Frontal cortex (tissue), 4 donors: ENCODE data around the gene HCFC1. TPM values are rescaled to one million over a fixed set of nuclear protein-coding genes. Genes with fewer than 3 reads are reported as not detected.
"Not testable (repeated sequence)": the region's sequence is repeated elsewhere in the genome, so short reads cannot be mapped to it uniquely, and the experiment has no call there.

ENCODE experiments used
- DNase-seq, 2 donors: peaks; one replicate each; pipeline ENCODE4 v3.0.0; 2012; ENCODE audit warnings: low spot score in 2 of 2
- FAIRE-seq: peaks from 2 replicates; lab custom pipeline; 2012; peaks lifted over from hg19 to GRCh38; lab: Jason Lieb, UNC
- total RNA-seq: library from RNA; depleted of rRNA; stranded (reverse); fragments of >200 nt; gene quantifications from one replicate; pipeline ENCODE4 v1.2.3, GENCODE V29; 2014
- donor health status: control.
- donor health status: control.
- donor health status: control.

The HCFC1 gene
- total RNA-seq, 1 donor from 2014 or later: 9.4 TPM

DNA sequence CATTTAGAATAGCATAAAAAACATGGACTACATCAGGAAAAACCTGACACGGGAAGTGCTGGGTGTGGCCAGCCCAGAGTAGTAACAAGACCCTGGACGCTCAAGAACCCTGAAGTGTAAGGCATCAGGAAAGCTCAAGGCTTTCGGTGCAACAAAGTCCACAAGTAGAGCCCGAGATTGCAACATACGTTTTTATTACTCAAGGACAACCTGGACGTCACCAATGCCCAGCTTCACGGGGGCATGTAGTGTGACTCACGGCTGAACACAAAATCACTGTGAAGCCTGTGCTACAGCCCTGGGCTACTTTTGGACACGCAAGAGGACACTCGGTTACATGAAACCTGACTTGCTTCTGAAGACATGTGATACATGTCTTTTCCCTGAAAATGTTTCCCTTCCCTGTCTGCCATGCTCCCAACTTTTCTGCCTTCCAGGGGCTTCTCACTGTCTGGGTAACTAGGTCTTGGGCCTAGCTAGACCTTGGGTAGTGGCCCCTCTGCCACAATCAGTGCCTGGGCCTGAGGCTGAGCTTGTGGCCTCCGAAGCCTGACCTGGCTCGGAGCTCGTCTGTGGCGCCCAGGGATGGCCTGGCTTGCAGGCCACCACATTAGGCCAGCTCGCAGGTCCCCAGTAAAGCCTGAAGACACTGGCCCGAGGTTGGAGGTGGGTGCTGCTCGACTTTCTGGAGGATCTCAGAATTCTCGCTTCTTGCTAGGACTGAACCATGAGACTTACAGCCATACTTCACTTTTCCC lies 38.9 kb upstream of the HCFC1 start:
- no peak for DNase-seq
- FAIRE-seq: no peak

DNA sequence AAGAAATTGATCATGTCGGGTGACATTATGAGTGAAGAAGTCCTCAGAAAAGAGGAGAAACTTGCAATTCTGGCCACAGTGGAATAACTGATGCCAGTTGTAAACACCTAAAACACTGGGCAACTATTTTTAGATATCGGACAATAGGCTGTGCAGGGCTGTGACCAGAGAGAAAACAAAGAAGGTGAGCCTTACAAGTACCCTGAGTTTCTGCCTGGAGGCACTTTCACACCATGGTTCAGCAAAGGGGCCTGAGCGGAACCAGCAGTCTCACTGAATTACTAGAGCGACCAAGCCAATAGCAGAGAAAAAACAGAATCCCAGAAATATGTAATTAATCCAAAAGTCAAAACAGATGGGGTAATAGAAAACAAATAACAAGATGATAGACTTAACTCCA lies 36.9 kb upstream of the HCFC1 start:
- FAIRE-seq (no peak), DNase-seq (no peak)

DNA sequence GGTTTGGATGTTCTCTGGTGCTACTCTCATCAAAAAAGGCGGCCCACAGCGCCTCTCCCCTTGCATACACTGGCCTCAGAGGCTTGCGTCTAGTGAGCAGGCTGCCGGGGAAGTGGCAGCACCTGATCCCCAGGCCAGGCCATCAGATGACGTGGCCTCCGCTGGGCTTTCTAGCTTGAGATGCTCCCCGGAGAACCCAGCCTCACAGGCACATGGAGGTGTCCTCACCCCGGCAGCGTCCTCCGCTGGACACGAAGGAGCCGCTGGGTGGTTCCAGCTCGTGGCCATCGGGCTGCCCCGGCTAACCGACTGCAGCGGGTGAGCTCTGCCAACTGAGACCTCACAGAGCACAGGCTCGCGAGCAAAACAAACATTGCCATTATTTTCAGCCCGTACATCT lies 35.3 kb upstream of the HCFC1 start:
- FAIRE-seq: no peak
- no peak for DNase-seq

DNA sequence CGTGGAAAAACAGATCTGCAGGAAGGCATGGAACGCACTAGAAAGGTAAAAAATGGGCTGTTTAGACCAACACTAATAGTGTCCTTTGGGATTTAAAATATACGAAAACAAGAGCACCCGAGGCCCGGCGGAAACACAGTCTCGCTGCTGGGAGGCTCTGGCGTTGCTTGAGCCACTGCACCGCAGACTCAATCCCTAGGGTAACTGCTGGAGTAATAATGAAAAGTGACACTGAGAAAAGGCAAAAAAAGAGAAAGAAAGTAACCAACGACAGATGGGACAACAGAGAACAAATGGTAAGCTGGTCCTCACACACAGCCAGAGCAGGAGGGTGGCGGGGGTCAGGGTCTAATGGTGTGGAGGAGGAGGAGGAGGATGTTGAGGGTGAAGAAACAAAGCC lies 32.7 kb upstream of the HCFC1 start:
- FAIRE-seq: no peak
- no peak for DNase-seq

DNA sequence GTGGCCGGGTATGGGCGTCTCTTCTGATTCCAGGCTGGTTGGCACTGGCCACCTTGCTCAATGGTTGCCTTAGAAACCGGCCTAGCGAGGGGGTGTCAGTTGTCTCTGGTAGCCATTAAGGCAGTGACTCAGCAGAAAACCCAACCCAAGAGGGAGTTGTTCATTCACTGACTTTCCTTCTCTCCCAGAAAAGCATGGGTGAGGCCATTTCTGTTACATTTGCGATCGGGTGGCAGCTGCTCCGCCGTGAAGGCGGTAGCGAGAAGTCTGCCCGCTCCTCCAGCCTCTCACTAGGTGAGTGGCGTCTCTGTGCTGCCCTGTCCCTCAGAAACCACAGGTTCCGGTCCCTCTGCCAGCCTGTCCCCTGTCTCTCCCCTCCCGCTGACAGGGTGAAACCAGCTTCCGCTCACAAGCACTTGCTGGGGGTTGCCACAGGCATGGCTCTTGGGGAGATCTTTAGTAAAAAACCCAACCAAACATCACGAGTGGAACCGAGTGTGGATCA lies 30.6 kb upstream of the HCFC1 start:
- FAIRE-seq: no peak
- DNase-seq: no peak

DNA sequence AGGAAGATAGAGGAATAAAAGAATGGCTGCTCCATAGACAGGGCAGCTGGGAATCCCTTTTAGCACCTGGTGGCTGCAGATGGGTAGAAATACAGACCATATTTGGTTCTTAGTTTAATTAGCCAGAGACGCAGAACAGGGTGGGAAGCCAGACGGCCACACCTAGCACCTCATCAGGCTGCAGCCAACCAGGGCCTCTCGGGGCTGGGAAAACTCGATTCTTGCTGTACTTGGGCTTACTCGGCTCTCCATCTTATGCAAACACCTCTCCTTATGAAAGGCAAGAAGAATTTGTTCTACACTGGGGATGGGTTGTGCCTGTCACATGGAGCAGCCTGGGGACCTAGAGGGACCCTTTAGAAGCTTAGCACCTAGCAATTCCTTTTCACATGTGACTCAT lies 28.4 kb upstream of the HCFC1 start:
- FAIRE-seq (no peak), DNase-seq (no peak)

DNA sequence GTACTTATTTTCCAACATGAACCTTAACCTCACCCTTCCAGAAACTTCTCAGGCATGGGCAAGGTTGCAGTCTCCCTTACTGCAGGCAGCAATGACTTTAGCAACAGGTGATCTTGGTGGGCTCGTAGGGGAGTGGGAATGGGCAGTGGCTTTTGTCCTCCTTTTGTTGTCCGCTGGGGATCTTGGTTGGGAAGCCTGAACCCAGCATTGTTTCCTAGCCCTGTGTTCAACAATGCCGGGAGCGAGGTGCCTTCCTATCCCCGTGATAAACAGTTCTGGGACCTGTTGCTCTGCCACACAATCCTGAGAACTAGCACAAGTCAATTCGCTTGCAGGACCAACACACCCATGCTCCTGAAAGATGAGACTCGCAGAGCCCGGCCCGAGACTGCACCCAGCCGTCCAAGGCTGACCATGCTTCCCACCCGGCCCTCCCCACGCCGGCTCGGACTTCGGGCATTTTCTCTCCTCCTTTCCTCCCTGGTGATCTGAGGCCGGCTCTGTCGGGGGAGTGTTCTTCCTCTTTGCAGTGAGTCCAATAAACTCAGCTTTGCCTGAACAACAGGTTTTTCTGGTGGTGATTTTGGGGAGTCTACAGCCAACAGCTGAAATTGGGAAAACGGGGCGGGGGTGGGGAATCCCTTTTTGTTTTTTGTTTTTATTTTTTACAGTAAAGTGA lies 27.9 kb upstream of the HCFC1 start:
- DNase-seq (no peak), FAIRE-seq (no peak)

DNA sequence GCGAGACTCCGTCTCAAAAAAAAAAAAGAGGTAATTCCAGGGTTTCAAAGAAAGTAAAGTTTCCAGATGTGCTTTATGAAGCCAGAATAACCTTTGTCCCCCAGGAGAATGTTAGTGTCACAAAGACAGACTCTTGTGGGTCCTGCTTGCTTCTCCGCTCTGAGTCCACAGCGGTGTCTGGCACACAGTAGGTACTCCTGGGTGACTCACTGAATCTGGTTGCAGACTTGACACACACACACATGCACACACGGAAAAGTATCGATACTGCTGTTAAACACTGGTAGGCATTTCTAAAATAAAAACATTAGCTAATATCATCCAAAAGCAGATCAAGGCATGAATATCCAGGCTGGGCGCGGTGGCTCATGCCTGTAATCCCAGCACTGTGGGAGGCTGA lies 23.9 kb upstream of the HCFC1 start:
- no peak for FAIRE-seq
- no peak for DNase-seq

DNA sequence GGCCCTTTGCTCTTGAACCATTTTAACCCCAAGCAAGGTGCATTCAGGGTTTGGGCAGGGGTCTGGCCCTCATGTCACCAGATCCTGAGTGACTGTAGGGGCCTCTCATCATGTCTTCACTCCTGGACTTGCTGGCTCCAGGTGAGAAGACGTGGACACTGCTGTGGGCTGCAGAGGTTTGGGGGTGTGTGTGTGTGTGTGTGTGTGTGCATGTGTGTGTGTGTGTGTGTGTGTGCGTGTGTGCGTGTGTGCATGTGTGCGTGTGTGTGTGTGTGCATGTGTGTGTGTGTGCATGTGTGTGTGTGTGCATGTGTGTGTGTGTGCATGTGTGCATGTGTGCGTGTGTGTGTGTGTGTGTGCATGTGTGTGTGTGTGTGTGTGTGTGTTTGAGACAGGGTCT lies 22.8 kb upstream of the HCFC1 start:
- DNase-seq, FAIRE-seq: not testable (repeated sequence)

DNA sequence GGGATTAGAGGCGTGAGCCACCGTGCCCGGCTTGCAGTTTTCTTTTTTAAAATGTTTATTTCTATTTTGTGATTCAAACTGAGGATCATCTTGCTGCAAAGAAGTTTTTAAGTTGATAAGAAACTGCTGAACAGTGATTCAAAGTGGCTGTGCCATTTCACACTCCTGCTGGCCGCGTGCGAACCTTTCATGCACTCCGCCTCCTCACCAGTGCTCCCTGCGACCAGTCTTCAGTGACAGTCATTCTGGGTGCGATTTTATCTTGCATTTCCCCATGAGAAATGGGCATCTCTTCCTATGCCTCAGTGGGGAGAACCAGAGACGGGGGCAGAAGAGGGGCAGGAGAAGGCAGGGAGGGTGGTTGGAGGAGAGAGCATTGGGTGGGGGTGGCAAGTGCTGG lies 22.4 kb upstream of the HCFC1 start:
- FAIRE-seq (no peak), DNase-seq (no peak)

DNA sequence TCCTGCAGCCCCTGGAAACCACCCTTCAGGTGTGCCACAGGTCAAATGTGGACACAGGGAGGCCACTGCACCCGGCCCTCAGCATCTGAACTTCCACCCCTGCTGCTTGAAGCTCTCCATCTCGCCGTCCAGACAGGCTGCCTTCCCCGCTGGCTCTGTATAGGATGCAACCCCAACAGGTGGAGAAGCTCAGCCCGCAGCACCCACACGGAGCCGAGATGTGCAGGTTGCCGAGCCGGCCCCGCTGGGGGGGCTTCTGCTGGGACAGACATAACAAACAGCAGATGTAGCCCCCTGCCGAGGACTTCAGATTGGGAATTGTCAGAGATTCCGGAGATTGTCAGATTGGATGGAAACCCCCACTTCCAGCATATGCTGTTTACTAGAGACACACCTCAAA lies 21.5 kb upstream of the HCFC1 start:
- no peak for FAIRE-seq
- no peak for DNase-seq

DNA sequence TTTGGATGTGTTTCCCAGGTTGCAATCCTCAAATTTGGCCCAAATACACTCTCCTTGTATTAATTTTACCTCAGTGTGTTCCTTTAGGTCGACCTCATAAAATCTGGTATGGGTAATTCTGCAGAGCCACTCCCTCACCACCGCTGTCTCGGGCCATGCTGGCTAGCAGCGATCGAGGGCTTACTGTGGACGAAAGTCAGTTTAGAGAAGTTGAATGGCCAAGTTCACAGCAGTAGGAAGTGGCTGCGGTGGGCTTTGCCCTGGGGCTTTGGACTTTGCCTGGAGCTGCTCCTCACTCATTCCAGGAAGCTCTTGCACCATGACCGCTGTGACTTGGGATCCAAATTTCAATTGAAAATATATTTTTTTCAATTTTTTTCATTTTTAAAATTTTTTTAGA lies 20.6 kb upstream of the HCFC1 start:
- no peak for DNase-seq
- FAIRE-seq: no peak

DNA sequence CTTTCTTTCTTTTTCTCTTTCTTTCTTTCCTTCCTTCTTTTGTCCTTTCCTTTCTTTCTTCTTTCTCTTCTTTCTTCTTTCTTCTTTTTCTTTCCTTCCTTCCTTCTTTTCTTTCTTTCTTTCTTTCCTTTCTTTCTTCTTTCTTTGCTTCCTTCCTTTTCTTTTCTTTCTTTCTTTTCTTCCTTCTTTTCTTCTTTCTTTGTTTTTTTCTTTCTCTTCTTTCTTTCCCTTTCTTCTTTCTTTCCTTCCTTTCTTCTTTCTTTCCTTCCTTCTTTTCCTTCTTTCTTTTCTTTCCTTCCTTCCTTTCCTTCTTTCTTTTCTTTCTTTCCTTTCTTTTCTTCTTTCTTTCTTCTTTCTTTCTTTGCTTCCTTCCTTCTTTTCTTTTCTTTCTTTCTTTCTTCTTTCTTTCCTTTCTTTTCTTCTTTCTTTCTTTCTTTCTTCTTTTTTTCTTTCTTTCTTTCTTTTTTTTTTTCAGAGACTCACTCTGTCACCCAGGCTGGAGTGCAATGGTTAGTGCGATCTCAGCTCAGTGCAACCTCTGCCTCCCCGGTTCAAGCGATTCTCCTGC lies 19.5 kb upstream of the HCFC1 start:
- DNase-seq (no peak), FAIRE-seq (no peak)

DNA sequence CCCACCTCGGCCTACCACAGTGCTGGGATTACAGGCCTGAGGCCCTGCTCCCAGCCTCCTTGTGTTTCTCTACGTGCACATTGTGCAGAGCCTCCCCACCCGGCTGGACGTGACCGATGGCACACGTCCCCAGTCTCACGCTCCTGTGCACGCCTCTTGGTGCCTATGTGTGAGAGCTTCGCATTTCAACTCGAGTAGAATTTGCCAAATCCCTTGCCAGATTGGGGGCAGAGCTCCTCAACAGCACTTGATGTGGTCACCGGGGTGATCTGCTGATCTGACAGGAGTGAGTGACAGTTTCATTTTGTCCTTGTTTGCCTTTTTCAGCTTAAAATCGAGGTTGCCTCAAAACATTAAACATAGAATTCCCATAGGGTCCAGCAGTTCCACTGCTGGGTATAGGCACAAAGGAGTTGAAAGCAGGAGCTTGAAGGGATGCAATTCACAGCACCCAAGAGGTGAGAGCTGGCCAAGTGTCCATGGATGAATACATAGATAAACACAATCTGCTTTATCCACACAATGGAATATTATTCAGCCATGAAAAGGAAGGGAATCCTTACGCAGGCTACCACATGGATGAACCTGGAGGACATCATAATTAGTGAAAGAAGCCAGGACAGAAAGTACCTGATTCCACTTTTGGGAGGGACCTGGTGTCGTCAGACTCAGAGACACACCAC lies 18.5 kb upstream of the HCFC1 start:
- no peak for FAIRE-seq

DNA sequence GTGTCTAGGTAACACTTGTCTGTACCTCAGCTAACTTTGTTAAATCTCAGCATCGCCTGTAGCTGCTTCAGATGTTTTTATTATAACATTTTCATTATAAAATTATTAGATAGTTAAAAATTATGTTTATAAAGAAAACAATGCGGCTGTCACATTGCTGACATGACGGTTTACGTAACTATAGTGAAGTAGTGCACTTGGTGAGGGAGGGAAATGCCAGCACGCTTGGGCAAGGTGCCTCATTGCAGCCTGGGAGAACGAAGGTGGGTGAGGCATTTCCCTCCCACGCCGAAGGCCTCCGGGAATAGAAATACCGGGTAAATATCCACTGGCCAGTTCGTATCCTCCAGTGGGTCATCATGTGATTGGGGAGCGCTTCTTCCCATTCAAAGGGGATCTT lies 16.9 kb upstream of the HCFC1 start:
- DNase-seq: no peak
- no peak for FAIRE-seq

More for the DNA sequence above, 18.5 kb upstream of the HCFC1 start:
- no peak for DNase-seq

DNA sequence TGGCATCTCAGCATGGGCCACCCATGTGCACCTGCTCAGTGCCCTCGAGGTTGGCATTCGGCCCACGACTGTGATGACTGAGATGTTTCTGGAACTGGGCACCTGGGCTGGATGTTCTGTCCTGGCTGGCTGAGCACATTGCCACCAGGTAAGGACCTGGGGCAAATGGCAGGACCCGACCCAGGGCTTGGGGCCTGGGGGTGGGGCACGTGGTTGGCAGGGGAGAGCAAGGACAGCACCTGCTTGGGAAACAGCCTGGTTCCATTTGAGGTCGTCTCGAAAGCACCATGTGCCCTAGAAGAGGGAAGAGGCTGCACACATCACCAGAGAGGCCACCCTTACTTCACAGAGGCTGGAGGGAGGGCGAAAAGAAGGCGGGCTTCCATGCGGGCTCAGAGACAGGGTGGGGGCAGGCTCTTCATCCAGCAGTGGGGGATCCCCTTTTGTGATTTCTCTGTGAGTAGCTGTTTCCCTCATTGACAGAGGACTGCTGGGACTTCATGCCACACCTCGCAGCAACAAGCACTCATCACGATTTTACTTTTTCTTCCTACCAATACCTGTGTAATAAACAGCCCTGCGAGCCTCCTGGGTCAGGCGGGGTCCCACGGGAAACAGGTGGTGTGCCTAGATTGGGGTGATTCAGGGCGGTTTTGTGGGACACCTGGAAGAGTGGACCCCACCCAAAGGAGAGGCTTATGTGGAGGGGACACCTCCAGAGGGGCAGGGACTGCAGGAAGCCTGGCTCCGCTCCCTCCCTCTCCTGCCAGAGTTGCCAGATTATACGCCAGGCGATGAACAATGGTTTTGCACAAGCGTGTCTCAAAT lies 12.9 kb upstream of the HCFC1 start:
- FAIRE-seq: no peak
- no peak for DNase-seq

DNA sequence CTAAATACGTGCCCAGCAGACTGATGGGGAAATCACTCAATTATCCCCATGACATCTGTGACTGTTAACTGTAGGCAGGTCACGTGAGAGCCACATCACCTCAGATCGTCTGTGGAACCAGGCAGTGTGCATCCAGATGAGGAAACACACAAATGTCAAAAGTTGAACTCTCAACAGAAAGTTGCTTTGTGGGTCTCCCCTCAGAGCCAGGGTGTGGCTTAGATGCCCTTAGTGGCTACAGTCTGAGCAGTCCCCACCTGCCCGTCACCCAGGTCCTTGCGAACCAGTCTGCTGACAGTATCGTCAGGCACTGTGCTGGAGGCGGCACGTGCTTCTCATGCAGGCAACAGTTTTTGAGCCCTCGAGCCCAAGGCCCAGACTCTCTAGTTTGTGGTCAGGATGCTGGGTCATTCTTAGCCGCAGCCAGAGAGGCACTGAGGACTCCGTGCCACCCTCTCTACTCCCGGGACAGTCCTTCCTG lies 11.7 kb upstream of the HCFC1 start:
- DNase-seq: no peak
- no peak for FAIRE-seq

DNA sequence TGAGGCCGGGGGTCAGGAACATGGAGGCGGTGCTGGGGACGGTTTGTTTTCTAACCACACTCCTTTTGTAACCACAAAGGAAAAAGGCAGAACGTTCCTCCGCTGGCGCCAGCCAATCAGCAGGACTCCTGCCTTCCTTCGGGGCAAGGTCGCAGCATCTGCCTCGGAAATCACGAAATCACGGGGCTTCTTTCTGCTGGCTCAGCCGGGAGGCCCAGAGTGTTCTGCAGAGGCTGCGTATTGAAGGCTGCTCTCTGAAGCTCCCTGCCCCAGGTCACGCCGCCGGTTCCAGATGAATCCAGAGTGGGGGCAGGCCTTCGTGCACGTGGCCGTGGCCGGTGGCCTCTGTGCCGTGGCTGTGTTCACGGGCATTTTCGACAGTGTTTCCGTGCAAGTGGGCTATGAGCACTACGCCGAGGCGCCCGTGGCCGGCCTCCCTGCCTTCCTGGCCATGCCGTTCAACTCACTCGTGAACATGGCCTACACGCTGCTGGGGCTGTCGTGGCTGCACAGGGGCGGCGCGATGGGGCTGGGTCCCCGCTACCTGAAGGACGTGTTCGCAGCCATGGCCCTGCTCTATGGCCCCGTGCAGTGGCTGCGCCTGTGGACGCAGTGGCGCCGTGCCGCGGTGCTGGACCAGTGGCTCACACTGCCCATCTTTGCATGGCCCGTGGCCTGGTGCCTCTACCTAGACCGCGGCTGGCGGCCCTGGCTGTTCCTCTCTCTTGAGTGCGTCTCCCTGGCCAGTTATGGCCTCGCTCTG lies 10.3 kb upstream of the HCFC1 start:
- no peak for FAIRE-seq
- DNase-seq: no peak

DNA sequence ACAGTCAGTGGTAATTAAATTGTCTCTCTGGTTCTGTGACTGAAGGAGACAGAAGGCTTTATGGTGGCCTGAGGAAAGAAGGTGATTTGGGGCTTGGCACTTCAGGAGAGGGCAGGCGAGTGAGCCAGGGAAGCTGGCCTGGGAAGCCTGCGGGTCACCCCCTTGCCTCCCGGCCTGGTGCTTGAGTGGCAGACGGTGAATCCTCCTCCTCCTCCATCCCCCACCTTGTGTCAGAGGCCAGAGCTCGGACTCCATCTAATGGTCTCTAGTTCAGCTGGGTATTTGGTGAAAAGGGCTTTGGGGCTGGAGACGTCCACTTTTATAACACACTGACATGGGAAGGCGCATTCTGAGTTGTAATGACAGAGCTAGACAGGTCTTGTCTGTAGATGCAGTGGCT lies 9.6 kb upstream of the HCFC1 start:
- DNase-seq (no peak), FAIRE-seq (no peak)
